Natural killer cell (primary cell): ENCODE measurements around the gene GNE. TPM values are rescaled to one million over a fixed set of nuclear protein-coding genes. Genes with fewer than 3 reads are reported as not detected.
"Not testable (repeated sequence)": the region's sequence is repeated elsewhere in the genome, so short reads cannot be mapped to it uniquely, and the experiment has no call there.

Source experiments
- ATAC-seq, 3 donors: fragments of 150-1000 bp in 2 of 3; fragments of 200-7000 bp in 1 of 3; cut with Tn5 transposase; 1 replicate in 1 of 3; 2 replicates in 2 of 3; pipeline ENCODE4 v1.10.0; 2021; ENCODE audit warnings: mild to moderate bottlenecking in 2 of 3, moderate library complexity in 2 of 3
- DNase-seq, 2 donors: peaks; one replicate each; pipeline versions ENCODE4 v3.0.0 to v3.0.0-alpha.2; 2013 to 2021; ENCODE audit warnings: mixed read lengths in 1 of 2
- H3K27ac ChIP-seq: one replicate; pipeline ENCODE4 v1.5.1; 2013; ENCODE audit warnings: mild to moderate bottlenecking, low read length
- H3K27me3 ChIP-seq: one replicate; pipeline ENCODE4 v1.6.1; 2013; ENCODE audit warnings: low read length; ENCODE audit not compliant: control insufficient read depth, insufficient read depth
- H3K36me3 ChIP-seq: one replicate; pipeline ENCODE4 v1.6.1; 2013; ENCODE audit warnings: low read length; ENCODE audit not compliant: control insufficient read depth, insufficient read depth
- H3K4me1 ChIP-seq: one replicate; pipeline ENCODE4 v1.6.1; 2013; ENCODE audit warnings: low read length; ENCODE audit not compliant: control insufficient read depth, insufficient read depth
- H3K4me3 ChIP-seq: one replicate; pipeline ENCODE4 v1.5.1; 2013; ENCODE audit warnings: low read length
- H3K9me3 ChIP-seq: one replicate; pipeline ENCODE4 v1.6.1; 2013; ENCODE audit warnings: low read length; ENCODE audit not compliant: control insufficient read depth, insufficient read depth
- H3K27ac Mint-ChIP-seq, 2 donors: one replicate each; pipeline ENCODE4 v1.8.0; 2022; ENCODE audit warnings: mild to moderate bottlenecking in 2 of 2, mixed read lengths in 2 of 2, moderate library complexity in 1 of 2
- H3K27me3 Mint-ChIP-seq, 2 donors: one replicate each; pipeline ENCODE4 v1.8.0; 2022; ENCODE audit warnings: low read depth in 2 of 2, mixed read lengths in 2 of 2
- H3K36me3 Mint-ChIP-seq: one replicate; pipeline ENCODE4 v1.8.0; 2022; ENCODE audit warnings: mixed read lengths
- H3K4me1 Mint-ChIP-seq, 2 donors: one replicate each; pipeline ENCODE4 v1.8.0; 2022; ENCODE audit warnings: mixed read lengths in 2 of 2
- H3K4me3 Mint-ChIP-seq: one replicate; pipeline ENCODE4 v1.8.0; 2022; ENCODE audit warnings: mild to moderate bottlenecking, moderate library complexity, mixed read lengths
- H3K9me3 Mint-ChIP-seq, 2 donors: one replicate each; pipeline ENCODE4 v1.8.0; 2022; ENCODE audit warnings: mixed read lengths in 2 of 2
- WGBS: methylation state at CpG from one replicate; pipeline ENCODE4 v1.1.7; 2013; ENCODE audit warnings: missing lambda C conversion rate; ENCODE audit not compliant: insufficient coverage; 5-methylcytosine and 5-hydroxymethylcytosine counted together
- intact Hi-C: fragments of 100-400 bp; cut with micrococcal nuclease; formaldehyde crosslinking; loops from one replicate; pipeline ENCODE4 v1.14.2; 2022
- total RNA-seq, 4 donors: library from RNA; stranded (reverse); fragments of 120-200 nt in 1 of 4; gene quantifications; one replicate each; pipeline versions ENCODE4 v1.2.3 to v1.2.4, GENCODE V29; 2013 to 2022
- TF ChIP-seq, protein P1 (sequence below): fragments of 200-600 bp; IDR thresholded peaks from one replicate; pipeline ENCODE4 v1.8.0; 2022; ENCODE audit warnings: antibody characterized with exemption

GNE gene
- total RNA-seq, 3 donors from 2014 or later (not counting 1 experiment from before 2014, with no cell fraction given): 10.6 to 12.4 (median 11.3) TPM

DNA sequence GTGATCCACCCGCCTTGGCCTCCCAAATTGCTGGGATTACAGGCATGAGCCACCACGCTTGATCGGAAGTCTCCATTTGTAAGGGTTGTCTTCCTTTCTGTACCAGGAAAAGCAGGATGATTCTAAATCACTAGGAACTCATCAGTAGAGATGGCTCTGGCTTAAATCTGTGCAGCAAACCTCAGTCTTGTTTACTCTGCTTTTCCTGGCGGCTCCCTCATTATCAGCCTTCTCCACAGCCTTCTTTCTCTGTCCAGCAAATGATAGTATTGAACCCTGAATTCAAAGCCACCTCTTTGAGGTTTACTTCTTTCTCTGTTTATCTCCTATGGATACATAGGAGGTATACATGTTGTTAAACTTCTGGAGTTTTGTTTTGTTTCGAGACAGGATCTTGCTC, 43.0 kb upstream of the GNE start:
- no peak for ATAC-seq
- Histone ChIP-seq H3K4me3 (no peak overlapping the region), H3K36me3 (no peaks in the 10 kb centered on the region), H3K4me1 (no peaks in the 10 kb centered on the region), H3K27me3 (no peaks in the 10 kb centered on the region), H3K9me3 (no peaks in the 10 kb centered on the region), H3K27ac (no peak overlapping the region)
- Mint-ChIP-seq H3K36me3 (no peaks in the 10 kb centered on the region), H3K27me3 (no peaks in the 10 kb centered on the region), H3K27ac (no peak overlapping the region), H3K9me3 (no peaks in the 10 kb centered on the region), H3K4me1 (no peaks in the 10 kb centered on the region), H3K4me3 (no peak overlapping the region)
- DNase-seq: no peak
- 90% methylated on average over 5 of the region's 5 CpGs for WGBS
- TF ChIP-seq, protein P1, sequence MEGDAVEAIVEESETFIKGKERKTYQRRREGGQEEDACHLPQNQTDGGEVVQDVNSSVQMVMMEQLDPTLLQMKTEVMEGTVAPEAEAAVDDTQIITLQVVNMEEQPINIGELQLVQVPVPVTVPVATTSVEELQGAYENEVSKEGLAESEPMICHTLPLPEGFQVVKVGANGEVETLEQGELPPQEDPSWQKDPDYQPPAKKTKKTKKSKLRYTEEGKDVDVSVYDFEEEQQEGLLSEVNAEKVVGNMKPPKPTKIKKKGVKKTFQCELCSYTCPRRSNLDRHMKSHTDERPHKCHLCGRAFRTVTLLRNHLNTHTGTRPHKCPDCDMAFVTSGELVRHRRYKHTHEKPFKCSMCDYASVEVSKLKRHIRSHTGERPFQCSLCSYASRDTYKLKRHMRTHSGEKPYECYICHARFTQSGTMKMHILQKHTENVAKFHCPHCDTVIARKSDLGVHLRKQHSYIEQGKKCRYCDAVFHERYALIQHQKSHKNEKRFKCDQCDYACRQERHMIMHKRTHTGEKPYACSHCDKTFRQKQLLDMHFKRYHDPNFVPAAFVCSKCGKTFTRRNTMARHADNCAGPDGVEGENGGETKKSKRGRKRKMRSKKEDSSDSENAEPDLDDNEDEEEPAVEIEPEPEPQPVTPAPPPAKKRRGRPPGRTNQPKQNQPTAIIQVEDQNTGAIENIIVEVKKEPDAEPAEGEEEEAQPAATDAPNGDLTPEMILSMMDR: no peak
- intact Hi-C loops: no loop called here

DNA sequence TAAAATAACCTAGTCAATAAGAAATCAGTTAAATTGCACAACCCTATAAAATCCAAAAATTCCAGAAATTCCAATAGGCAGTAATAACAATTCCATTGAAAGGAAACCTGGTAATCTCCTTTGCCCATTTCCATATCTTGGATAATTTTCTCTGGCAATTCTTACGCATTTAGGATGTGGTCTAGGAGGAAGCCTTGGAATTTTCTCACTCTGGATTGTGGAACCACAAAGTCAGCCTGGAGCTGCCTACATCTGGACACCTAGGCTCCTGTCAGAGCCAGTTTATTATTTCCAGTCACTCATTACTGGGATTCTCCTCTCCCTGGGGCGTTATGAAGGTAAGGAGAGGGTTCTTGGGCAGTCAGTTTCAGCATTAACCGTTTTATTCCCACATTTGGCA, 40.3 kb upstream of the GNE start:
- Histone ChIP-seq H3K4me1 (no peaks in the 10 kb centered on the region), H3K27ac (no peak overlapping the region), H3K36me3 (no peaks in the 10 kb centered on the region), H3K9me3 (no peaks in the 10 kb centered on the region), H3K27me3 (no peaks in the 10 kb centered on the region), H3K4me3 (no peak overlapping the region)
- Mint-ChIP-seq H3K36me3 (no peaks in the 10 kb centered on the region), H3K4me1 (no peaks in the 10 kb centered on the region), H3K4me3 (no peak overlapping the region), H3K9me3 (no peaks in the 10 kb centered on the region), H3K27me3 (no peaks in the 10 kb centered on the region), H3K27ac (no peak overlapping the region)
- no peak for DNase-seq
- WGBS: 95% methylated on average over 3 of the region's 3 CpGs
- TF ChIP-seq, protein P1: no peak
- ATAC-seq: no peak
- intact Hi-C loops: loop anchor here (2.0 kb wide), 1 partner anchor 76 kb away; no protein-coding TSS in a partner anchor

DNA sequence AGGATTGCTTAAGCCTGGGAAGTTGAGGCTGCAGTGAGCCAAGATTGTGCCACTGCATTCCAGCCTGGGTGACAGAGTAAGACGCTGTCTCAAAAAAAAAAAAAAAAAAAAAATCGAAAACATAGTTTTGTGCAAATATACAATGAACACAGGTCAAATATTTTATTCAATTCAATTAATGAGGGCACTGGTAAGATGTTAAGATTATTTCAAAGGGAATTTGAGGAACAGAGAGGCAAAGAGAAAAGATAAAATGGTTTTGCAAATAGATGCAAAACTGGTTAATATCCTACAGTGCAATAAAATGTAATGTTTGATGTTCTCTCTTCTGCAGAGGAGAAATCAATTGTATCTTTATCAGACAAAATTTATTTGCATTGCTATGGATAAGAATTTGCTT, 39.5 kb upstream of the GNE start:
- no peaks in the 10 kb centered on the region for H3K4me1 ChIP-seq
- no peaks in the 10 kb centered on the region for H3K9me3 ChIP-seq
- Mint-ChIP-seq H3K27ac (no peak overlapping the region), H3K9me3 (no peaks in the 10 kb centered on the region), H3K4me1 (no peaks in the 10 kb centered on the region), H3K36me3 (no peaks in the 10 kb centered on the region), H3K4me3 (no peak overlapping the region), H3K27me3 (no peaks in the 10 kb centered on the region)
- ATAC-seq (no peak), DNase-seq (no peak)
- TF ChIP-seq, protein P1: no peak
- no peak overlapping the region for H3K27ac ChIP-seq
- H3K4me3 ChIP-seq: no peak overlapping the region
- no CpG with 5 or more reads among the region's 2 CpGs for WGBS
- no peaks in the 10 kb centered on the region for H3K27me3 ChIP-seq
- no peaks in the 10 kb centered on the region for H3K36me3 ChIP-seq
- intact Hi-C loops: loop anchor here (2.0 kb wide), 1 partner anchor 75 kb away; no protein-coding TSS in a partner anchor

DNA sequence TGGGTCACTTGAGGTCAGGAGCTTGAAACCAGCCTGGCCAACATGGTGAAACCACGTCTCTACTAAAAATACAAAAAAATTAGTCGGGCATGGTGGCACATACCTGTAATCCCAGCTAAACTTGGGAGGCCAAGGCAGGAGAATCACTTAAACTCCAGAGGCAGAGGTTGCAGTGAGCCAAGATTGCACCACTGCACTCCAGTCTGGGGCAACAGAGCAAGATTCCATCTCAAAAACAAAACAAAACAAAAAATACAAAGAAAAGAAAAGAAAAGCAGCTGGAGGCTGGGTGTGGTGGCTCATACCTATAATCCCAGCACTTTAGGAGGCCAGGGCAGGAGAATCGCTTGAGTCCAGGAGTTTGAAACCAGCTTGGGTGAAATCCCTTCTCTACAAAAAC, 36.7 kb upstream of the GNE start:
- WGBS: 88% methylated on average over 2 of the region's 3 CpGs
- ATAC-seq, intact Hi-C loops, H3K9me3 Mint-ChIP-seq, H3K27ac Mint-ChIP-seq, H3K36me3 ChIP-seq, H3K4me3 Mint-ChIP-seq, H3K4me1 Mint-ChIP-seq, H3K36me3 Mint-ChIP-seq, H3K4me3 ChIP-seq, H3K4me1 ChIP-seq, H3K27me3 Mint-ChIP-seq, H3K27ac ChIP-seq, H3K9me3 ChIP-seq, H3K27me3 ChIP-seq, DNase-seq: not testable (repeated sequence)
